ENCODE measurements around the gene RPS6KA2. TPM values are rescaled to one million over a fixed set of nuclear protein-coding genes. Genes with fewer than 3 reads are reported as not detected.

RPS6KA2 gene
- 10 to 100 TPM in 2 of 5 experiments, 1 to 10 TPM in 3; 4.5 to 17.1 (median 6.6) TPM for total RNA-seq
- polyA plus RNA-seq = 1 to 10 TPM; 5.0 to 7.1 TPM
- total RNA-seq = 10.5 reads per million, percentile 37 among the genes with 10 or more reads in this experiment

DNA sequence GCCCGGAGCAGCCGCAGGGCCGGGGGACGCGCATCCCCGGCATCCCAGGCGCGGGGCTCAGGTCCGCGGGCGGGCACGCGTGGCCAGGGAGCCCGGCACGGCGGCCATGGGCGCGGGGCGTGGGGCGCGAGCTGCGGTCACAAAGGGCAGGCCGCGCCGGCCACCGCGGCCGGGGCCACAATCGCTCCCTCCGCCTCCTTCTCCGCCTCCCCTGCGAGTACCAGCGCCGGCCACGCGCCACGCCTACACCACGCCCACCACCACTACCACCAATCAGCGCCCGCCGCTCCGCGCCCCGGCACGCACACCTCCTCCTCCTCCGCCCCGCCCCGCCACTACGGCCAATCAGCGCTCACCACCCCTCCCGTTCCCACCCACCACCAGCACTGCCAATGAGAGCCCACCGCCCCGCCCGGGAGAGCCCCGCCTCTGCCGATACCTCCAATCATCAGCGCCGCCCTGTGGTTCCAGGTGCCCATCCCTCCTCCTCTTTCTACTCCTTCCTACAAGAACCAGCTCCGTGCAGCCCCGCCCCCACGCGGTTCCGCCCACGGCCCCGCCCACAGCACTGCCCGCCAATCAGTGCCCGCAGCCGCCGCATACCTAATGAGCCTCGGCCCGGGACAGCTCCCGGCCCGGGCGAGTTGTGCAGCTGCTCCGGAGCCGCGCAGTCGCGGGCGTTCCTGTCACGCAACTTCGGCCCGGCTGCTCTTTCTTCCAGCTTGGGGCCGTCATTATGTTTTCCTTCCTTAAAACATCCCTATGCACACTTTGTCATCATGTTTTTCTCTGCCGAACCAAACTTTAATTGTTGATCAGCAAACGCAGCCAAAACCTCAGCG, at the start of gene RPS6KA2:
TSS of gene RPS6KA2 (minus strand) at position 219 of the 842 bp plus-strand sequence. CDS start 232 bp downstream, outside the sequence.
- Mint-ChIP-seq H3K36me3 (no peaks in the 10 kb centered on the region), H3K9me3 (no peaks in the 10 kb centered on the region), H3K4me3 (peak within 1 kb of the TSS; percentile 83 to 98 (median 91)), H3K4me1 (peaks cover 8 to 30% (median 14%) of the 10 kb centered on the region in 7 donors), H3K27me3 (peaks cover 0 to 60% (median 18%) of the 10 kb centered on the region in 5 donors), H3K27ac (peak within 1 kb of the TSS; percentile 60 to 96 (median 90))
- Histone ChIP-seq H3K9me3 (ENCODE audit: control insufficient read depth in 2 of 3, low read length in 3 of 3) (no peaks in the 10 kb centered on the region), H3K36me3 (ENCODE audit: control insufficient read depth in 2 of 3, insufficient read depth in 3 of 3, low read length in 3 of 3) (no peaks in the 10 kb centered on the region), H3K27ac (ENCODE audit: low read depth, low read length) (peak within 1 kb of the TSS; percentile 66), H3K27me3 (ENCODE audit: control insufficient read depth in 2 of 2, insufficient read depth in 2 of 2, low read length in 2 of 2) (no peaks in the 10 kb centered on the region), H3K4me1 (ENCODE audit: control insufficient read depth in 2 of 2, insufficient read depth in 2 of 2, low read length in 2 of 2) (peaks cover 6 to 16% of the 10 kb centered on the region in 2 donors), H3K4me3 (ENCODE audit: low read length) (peak within 1 kb of the TSS; percentile 91)
- ChIA-PET POLR2A (interaction anchor here (0.7 to 2.2 kb wide), 8 partner anchors 119 to 333 kb away, joined by 3 to 15 read pairs (median 4); partner anchors contain the start of genes RNASET2 and SFT2D1), CTCF (interaction anchor here (0.6 to 1.0 kb wide), 2 partner anchors 13 to 139 kb away, joined by 3 read pairs; no protein-coding TSS in a partner anchor)
- intact Hi-C loops (cut with micrococcal nuclease) = loop anchor here (1.0 to 10.0 kb wide), 15 partner anchors 40 to 1198 kb away; partner anchors contain the start of genes CEP43 (in 2 of the 2), RAMACL (in 2 of the 2), SFT2D1 (in 2 of the 2) and AFDN (in 1 of the 2)
- peak; percentile 99 to 100 (median 100) for DNase-seq
- peak; percentile 95 for ATAC-seq

DNA sequence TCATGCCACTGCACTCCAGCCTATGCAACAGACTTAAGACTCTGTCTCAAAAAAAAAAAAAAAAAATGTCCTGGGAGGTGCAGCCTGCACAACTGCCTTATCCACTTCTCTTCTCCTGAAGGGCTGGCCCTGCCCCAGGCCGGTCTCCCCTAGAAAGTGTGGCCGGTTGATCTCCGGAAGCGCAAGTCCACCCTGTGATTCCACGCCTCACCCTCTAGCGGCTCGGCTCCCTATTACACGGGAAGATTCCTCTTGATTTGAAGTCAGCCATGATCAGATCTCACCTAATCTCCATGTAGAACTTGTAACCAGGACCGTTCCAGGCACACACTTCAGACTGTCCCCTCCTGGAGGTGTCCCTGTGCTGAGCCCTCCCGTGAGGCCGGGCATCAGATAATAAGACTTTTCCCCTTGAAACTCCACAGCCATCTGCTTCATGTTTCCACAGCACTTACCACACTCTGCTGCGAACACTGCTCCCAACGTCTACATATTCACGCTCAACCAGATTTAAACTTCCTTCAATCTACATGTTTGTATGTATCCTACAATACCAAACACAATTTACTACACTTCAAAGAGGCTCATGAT, 49.3 kb upstream of the RPS6KA2 start:
- H3K4me1 ChIP-seq (ENCODE audit: control insufficient read depth in 2 of 2, insufficient read depth in 2 of 2, low read length in 2 of 2) = no peaks in the 10 kb centered on the region
- DNase-seq (no peak), ATAC-seq (no peak)
- no peak overlapping the region for H3K4me3 ChIP-seq (ENCODE audit: low read length)
- H3K4me3 Mint-ChIP-seq = no peak overlapping the region
- H3K36me3 Mint-ChIP-seq = no peaks in the 10 kb centered on the region
- intact Hi-C loops (cut with micrococcal nuclease) = no loop called here
- CTCF ChIA-PET = no interaction called here
- H3K27me3 ChIP-seq (ENCODE audit: control insufficient read depth in 2 of 2, insufficient read depth in 2 of 2, low read length in 2 of 2) = no peaks in the 10 kb centered on the region
- no peaks in the 10 kb centered on the region for H3K36me3 ChIP-seq (ENCODE audit: control insufficient read depth in 2 of 3, insufficient read depth in 3 of 3, low read length in 3 of 3)
- POLR2A ChIA-PET = no interaction called here
- H3K27ac Mint-ChIP-seq = no peak overlapping the region
- no peak overlapping the region for H3K27ac ChIP-seq (ENCODE audit: low read depth, low read length)
- peaks cover 0 to 3% (median 0%) of the 10 kb centered on the region in 11 donors for H3K9me3 Mint-ChIP-seq
- H3K9me3 ChIP-seq (ENCODE audit: control insufficient read depth in 2 of 3, low read length in 3 of 3) = no peaks in the 10 kb centered on the region
- peaks cover 0 to 18% (median 10%) of the 10 kb centered on the region in 7 donors for H3K4me1 Mint-ChIP-seq
- peaks cover 0 to 34% (median 11%) of the 10 kb centered on the region in 5 donors for H3K27me3 Mint-ChIP-seq

GRCh38 chr6:166675736-166676135, 48.7 kb upstream of the RPS6KA2 start:
- Mint-ChIP-seq H3K27me3 (peaks cover 0 to 35% (median 16%) of the 10 kb centered on the region in 5 donors), H3K9me3 (peaks cover 0 to 3% (median 0%) of the 10 kb centered on the region in 11 donors), H3K4me1 (peaks cover 0 to 18% (median 10%) of the 10 kb centered on the region in 7 donors), H3K27ac (peak overlapping the region in 1 of 9 donors; percentile 3), H3K4me3 (no peak overlapping the region), H3K36me3 (no peaks in the 10 kb centered on the region)
- intact Hi-C loops (cut with micrococcal nuclease) = no loop called here
- Histone ChIP-seq H3K4me3 (ENCODE audit: low read length) (no peak overlapping the region), H3K36me3 (ENCODE audit: control insufficient read depth in 2 of 3, insufficient read depth in 3 of 3, low read length in 3 of 3) (no peaks in the 10 kb centered on the region), H3K4me1 (ENCODE audit: control insufficient read depth in 2 of 2, insufficient read depth in 2 of 2, low read length in 2 of 2) (no peaks in the 10 kb centered on the region), H3K27ac (ENCODE audit: low read depth, low read length) (no peak overlapping the region), H3K9me3 (ENCODE audit: control insufficient read depth in 2 of 3, low read length in 3 of 3) (no peaks in the 10 kb centered on the region), H3K27me3 (ENCODE audit: control insufficient read depth in 2 of 2, insufficient read depth in 2 of 2, low read length in 2 of 2) (no peaks in the 10 kb centered on the region)
- POLR2A ChIA-PET = no interaction called here
- no peak for ATAC-seq
- CTCF ChIA-PET = no interaction called here
- no peak for DNase-seq

DNA sequence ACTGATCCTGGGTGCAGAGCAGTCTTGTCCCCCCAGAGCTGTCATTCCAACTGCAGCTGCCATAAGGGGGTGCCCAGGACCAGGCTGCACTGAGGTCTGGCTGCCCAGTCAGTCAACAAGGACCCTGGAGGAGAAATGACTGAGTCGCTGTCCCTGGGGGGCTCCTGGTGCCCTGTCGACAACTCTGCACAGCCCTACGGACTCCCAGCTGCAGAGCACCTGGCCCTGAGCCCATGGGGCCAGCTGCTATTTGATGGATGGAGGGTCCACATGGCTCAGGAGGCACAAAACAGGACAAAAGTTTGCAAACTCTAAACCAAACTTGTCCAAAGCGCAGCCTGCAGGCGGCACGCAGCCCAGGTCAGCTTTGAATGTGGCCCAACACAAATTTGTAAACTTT, 46.3 kb upstream of the RPS6KA2 start:
- no peaks in the 10 kb centered on the region for H3K9me3 Mint-ChIP-seq
- POLR2A ChIA-PET = no interaction called here
- Histone ChIP-seq H3K9me3 (ENCODE audit: control insufficient read depth in 2 of 3, low read length in 3 of 3) (no peaks in the 10 kb centered on the region), H3K27ac (ENCODE audit: low read depth, low read length) (no peak overlapping the region), H3K4me3 (ENCODE audit: low read length) (no peak overlapping the region), H3K4me1 (ENCODE audit: control insufficient read depth in 2 of 2, insufficient read depth in 2 of 2, low read length in 2 of 2) (no peaks in the 10 kb centered on the region), H3K36me3 (ENCODE audit: control insufficient read depth in 2 of 3, insufficient read depth in 3 of 3, low read length in 3 of 3) (no peaks in the 10 kb centered on the region), H3K27me3 (ENCODE audit: control insufficient read depth in 2 of 2, insufficient read depth in 2 of 2, low read length in 2 of 2) (no peaks in the 10 kb centered on the region)
- CTCF ChIA-PET = no interaction called here
- H3K27ac Mint-ChIP-seq = no peak overlapping the region
- H3K27me3 Mint-ChIP-seq = peaks cover 0 to 35% (median 16%) of the 10 kb centered on the region in 5 donors
- H3K36me3 Mint-ChIP-seq = no peaks in the 10 kb centered on the region
- no peak overlapping the region for H3K4me3 Mint-ChIP-seq
- peaks cover 0 to 18% (median 10%) of the 10 kb centered on the region in 7 donors for H3K4me1 Mint-ChIP-seq
- no peak for DNase-seq
- no peak for ATAC-seq
- intact Hi-C loops (cut with micrococcal nuclease) = no loop called here

DNA sequence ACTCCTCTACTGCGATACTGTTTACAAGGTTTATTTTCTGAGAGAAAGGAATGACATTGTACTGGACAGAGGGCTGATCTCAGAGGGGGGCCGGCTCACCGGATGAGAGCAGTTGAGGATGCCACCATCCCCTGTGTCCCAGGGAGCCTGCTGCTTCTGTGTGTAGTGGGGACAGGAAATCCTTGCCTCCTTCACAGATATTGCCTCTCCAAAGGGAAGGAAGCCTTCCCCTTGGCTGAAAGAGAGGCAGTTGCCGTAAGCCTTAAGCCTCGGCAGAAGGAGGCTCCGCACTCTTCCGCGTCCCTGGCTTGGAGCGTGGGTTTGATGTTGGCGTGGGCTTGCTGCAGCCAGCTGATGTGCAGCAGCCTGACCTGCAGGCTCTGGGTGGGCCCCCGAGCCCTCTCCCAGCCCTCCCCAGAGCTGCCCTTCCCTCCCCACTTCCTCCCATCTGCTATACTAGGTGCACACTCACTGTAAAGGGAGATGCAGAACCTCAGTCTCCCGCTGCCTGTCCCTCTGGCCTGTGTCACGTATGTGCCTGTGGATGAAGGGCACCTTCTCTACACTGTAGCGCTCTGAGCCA, 45.7 kb upstream of the RPS6KA2 start:
- DNase-seq = no peak
- Histone ChIP-seq H3K27ac (ENCODE audit: low read depth, low read length) (no peak overlapping the region), H3K4me1 (ENCODE audit: control insufficient read depth in 2 of 2, insufficient read depth in 2 of 2, low read length in 2 of 2) (no peaks in the 10 kb centered on the region), H3K4me3 (ENCODE audit: low read length) (no peak overlapping the region), H3K27me3 (ENCODE audit: control insufficient read depth in 2 of 2, insufficient read depth in 2 of 2, low read length in 2 of 2) (no peaks in the 10 kb centered on the region), H3K9me3 (ENCODE audit: control insufficient read depth in 2 of 3, low read length in 3 of 3) (no peaks in the 10 kb centered on the region), H3K36me3 (ENCODE audit: control insufficient read depth in 2 of 3, insufficient read depth in 3 of 3, low read length in 3 of 3) (no peaks in the 10 kb centered on the region)
- intact Hi-C loops (cut with micrococcal nuclease) = no loop called here
- peaks cover 0 to 2% (median 0%) of the 10 kb centered on the region in 11 donors for H3K9me3 Mint-ChIP-seq
- H3K27me3 Mint-ChIP-seq = peaks cover 0 to 35% (median 18%) of the 10 kb centered on the region in 5 donors
- peak overlapping the region in 1 of 10 donors; percentile 15 for H3K4me3 Mint-ChIP-seq
- H3K27ac Mint-ChIP-seq = no peak overlapping the region
- peaks cover 0 to 18% (median 10%) of the 10 kb centered on the region in 7 donors for H3K4me1 Mint-ChIP-seq
- ChIA-PET CTCF (no interaction called here), POLR2A (no interaction called here)
- ATAC-seq = no peak
- no peaks in the 10 kb centered on the region for H3K36me3 Mint-ChIP-seq

- Mint-ChIP-seq H3K9me3 (peaks cover 0 to 2% (median 0%) of the 10 kb centered on the region in 11 donors), H3K36me3 (no peaks in the 10 kb centered on the region), H3K27ac (no peak overlapping the region), H3K4me3 (no peak overlapping the region), H3K27me3 (peaks cover 0 to 35% (median 18%) of the 10 kb centered on the region in 5 donors), H3K4me1 (peaks cover 0 to 18% (median 10%) of the 10 kb centered on the region in 7 donors)
- H3K27ac ChIP-seq (ENCODE audit: low read depth, low read length) = no peak overlapping the region
- intact Hi-C loops (cut with micrococcal nuclease) = no loop called here
- CTCF ChIA-PET = no interaction called here
- H3K4me1 ChIP-seq (ENCODE audit: control insufficient read depth in 2 of 2, insufficient read depth in 2 of 2, low read length in 2 of 2) = no peaks in the 10 kb centered on the region
- ATAC-seq (no peak), DNase-seq (no peak)
- no peaks in the 10 kb centered on the region for H3K36me3 ChIP-seq (ENCODE audit: control insufficient read depth in 2 of 3, insufficient read depth in 3 of 3, low read length in 3 of 3)
- H3K9me3 ChIP-seq (ENCODE audit: control insufficient read depth in 2 of 3, low read length in 3 of 3) = no peaks in the 10 kb centered on the region
- no peak overlapping the region for H3K4me3 ChIP-seq (ENCODE audit: low read length)
- POLR2A ChIA-PET = no interaction called here
- H3K27me3 ChIP-seq (ENCODE audit: control insufficient read depth in 2 of 2, insufficient read depth in 2 of 2, low read length in 2 of 2) = no peaks in the 10 kb centered on the region
These were observed 45.1 kb upstream of the RPS6KA2 start for GRCh38 chr6:166672146-166672545.
